ENCODE data around the gene HMGCLL1. TPM values are rescaled to one million over a fixed set of nuclear protein-coding genes. Genes with fewer than 3 reads are reported as not detected.

HMGCLL1 gene
- total and polyA plus RNA-seq, 2 experiments from 2014 or later: 3.0 to 4.8 TPM

- Histone ChIP-seq H3K4me2 (no peak overlapping the region), H3K27ac (no peak overlapping the region), H3K27me3 (no peaks in the 10 kb centered on the region), H3K4me1 (ENCODE audit: insufficient read depth) (peaks cover 19% of the 10 kb centered on the region), H3K79me2 (no peaks in the 10 kb centered on the region), H3K9me2 (replicated peaks; ENCODE audit: insufficient read depth) (no peaks in the 10 kb centered on the region), H4K20me1 (ENCODE audit: insufficient read depth, poor library complexity, severe bottlenecking) (no peaks in the 10 kb centered on the region), H2AFZ (no peak overlapping the region), H3K9me3 (ENCODE audit: low read depth) (no peaks in the 10 kb centered on the region), H3K36me3 (replicated peaks; ENCODE audit: insufficient read depth, low read depth) (no peaks in the 10 kb centered on the region), H3K4me3 (no peak overlapping the region)
- TF ChIP-seq EZH2 (IDR thresholded peaks at IDR 0.05; ENCODE audit: borderline replicate concordance) (no peak), EZH2phosphoT487 (IDR thresholded peaks at IDR 0.05; ENCODE audit: low read depth, severe bottlenecking, unreplicated experiment) (no peak), CTCF (IDR thresholded peaks at IDR 0.05; ENCODE audit: poor library complexity) (no peak)
- DNase-seq (ENCODE audit: low spot score): no peak
- WGBS (ENCODE audit: low lambda C conversion rate, missing lambda C conversion rate): 68% methylated on average over 1 of the region's 1 CpG
Measured at GRCh38 chr6:55541024-55541423, 38.0 kb downstream of the HMGCLL1 start.

- 18% methylated on average over 2 of the region's 2 CpGs for whole genome bisulfite sequencing (ENCODE audit: low lambda C conversion rate, missing lambda C conversion rate)
- Histone ChIP-seq H3K9me2 (replicated peaks; ENCODE audit: insufficient read depth) (no peaks in the 10 kb centered on the region), H3K27me3 (no peaks in the 10 kb centered on the region), H3K9me3 (ENCODE audit: low read depth) (no peaks in the 10 kb centered on the region), H4K20me1 (ENCODE audit: insufficient read depth, poor library complexity, severe bottlenecking) (no peaks in the 10 kb centered on the region), H3K79me2 (no peaks in the 10 kb centered on the region), H3K27ac (no peak overlapping the region), H3K4me2 (no peak overlapping the region), H3K4me3 (no peak overlapping the region), H2AFZ (no peak overlapping the region), H3K4me1 (ENCODE audit: insufficient read depth) (no peaks in the 10 kb centered on the region), H3K36me3 (replicated peaks; ENCODE audit: insufficient read depth, low read depth) (no peaks in the 10 kb centered on the region)
- no peak for DNase-seq (ENCODE audit: low spot score)
- TF ChIP-seq EZH2phosphoT487 (IDR thresholded peaks at IDR 0.05; ENCODE audit: low read depth, severe bottlenecking, unreplicated experiment): no peak
- no peak for TF ChIP-seq CTCF (IDR thresholded peaks at IDR 0.05; ENCODE audit: poor library complexity)
- no peak for TF ChIP-seq EZH2 (IDR thresholded peaks at IDR 0.05; ENCODE audit: borderline replicate concordance)
Measured at GRCh38 chr6:55536391-55536956, 42.5 kb downstream of the HMGCLL1 start.

- H3K4me3 ChIP-seq: no peak overlapping the region
- H3K79me2 ChIP-seq: no peaks in the 10 kb centered on the region
- H2AFZ ChIP-seq: no peak overlapping the region
- 93% methylated on average over 2 of the region's 2 CpGs for WGBS (ENCODE audit: low lambda C conversion rate, missing lambda C conversion rate)
- H3K27ac ChIP-seq: no peak overlapping the region
- DNase-seq (ENCODE audit: low spot score): no peak
- no peaks in the 10 kb centered on the region for H3K9me3 ChIP-seq (ENCODE audit: low read depth)
- no peaks in the 10 kb centered on the region for H3K9me2 ChIP-seq (replicated peaks; ENCODE audit: insufficient read depth)
- no peaks in the 10 kb centered on the region for H3K4me1 ChIP-seq (ENCODE audit: insufficient read depth)
- no peak for TF ChIP-seq EZH2 (IDR thresholded peaks at IDR 0.05; ENCODE audit: borderline replicate concordance)
- no peaks in the 10 kb centered on the region for H3K27me3 ChIP-seq
- no peaks in the 10 kb centered on the region for H3K36me3 ChIP-seq (replicated peaks; ENCODE audit: insufficient read depth, low read depth)
- H4K20me1 ChIP-seq (ENCODE audit: insufficient read depth, poor library complexity, severe bottlenecking): no peaks in the 10 kb centered on the region
- H3K4me2 ChIP-seq: no peak overlapping the region
Measured at GRCh38 chr6:55531496-55531895, 47.5 kb downstream of the HMGCLL1 start.

GRCh38 chr6:55530931-55531330 is 48.1 kb downstream of the HMGCLL1 start:
- Histone ChIP-seq H3K4me2 (no peak overlapping the region), H3K4me1 (ENCODE audit: insufficient read depth) (no peaks in the 10 kb centered on the region), H3K79me2 (no peaks in the 10 kb centered on the region), H3K27me3 (no peaks in the 10 kb centered on the region), H3K27ac (no peak overlapping the region), H3K4me3 (no peak overlapping the region), H3K36me3 (replicated peaks; ENCODE audit: insufficient read depth, low read depth) (no peaks in the 10 kb centered on the region), H2AFZ (no peak overlapping the region), H3K9me3 (ENCODE audit: low read depth) (no peaks in the 10 kb centered on the region), H3K9me2 (replicated peaks; ENCODE audit: insufficient read depth) (no peaks in the 10 kb centered on the region), H4K20me1 (ENCODE audit: insufficient read depth, poor library complexity, severe bottlenecking) (no peaks in the 10 kb centered on the region)
- 92% methylated on average over 2 of the region's 2 CpGs for WGBS (ENCODE audit: low lambda C conversion rate, missing lambda C conversion rate)
- no peak for DNase-seq (ENCODE audit: low spot score)
- no peak for TF ChIP-seq CTCF (IDR thresholded peaks at IDR 0.05; ENCODE audit: poor library complexity)
- TF ChIP-seq EZH2phosphoT487 (IDR thresholded peaks at IDR 0.05; ENCODE audit: low read depth, severe bottlenecking, unreplicated experiment): no peak
- TF ChIP-seq EZH2 (IDR thresholded peaks at IDR 0.05; ENCODE audit: borderline replicate concordance): no peak
